Measurements from ENCODE around the gene KLF12. TPM values are rescaled to one million over a fixed set of nuclear protein-coding genes. Genes with fewer than 3 reads are reported as not detected.

The KLF12 gene
- total and polyA plus RNA-seq, 9 of the 15 experiments (the other 6 are each of a cell fraction or from before 2014, with no cell fraction given), result under 0.01 to 0.07 (median 0.05) TPM; not detected in 3

GRCh38 chr13:74153316-74153715 lies 19.1 kb upstream of the KLF12 start:
- DNase-seq (ENCODE audit: extremely low read depth in 1 of 4, low spot score in 3 of 4) (no peak), FAIRE-seq (no peak), ATAC-seq (no peak)
- no TSS peak for BruUV-seq (replicated peaks)
- H3K9ac ChIP-seq (ENCODE audit: insufficient read depth in 1 of 2, low read depth in 2 of 2, low read length in 2 of 2), result no peak overlapping the region
- no peaks in the 10 kb centered on the region for H3K9me1 ChIP-seq (ENCODE audit: control insufficient read depth, insufficient read depth, low read length)
- no peak overlapping the region for H3K4me3 ChIP-seq
- no peaks in the 10 kb centered on the region for H3K27me3 ChIP-seq (ENCODE audit: control insufficient read depth in 2 of 2, insufficient read depth in 2 of 2, low read length in 2 of 2)
- no peaks in the 10 kb centered on the region for H3K9me3 ChIP-seq (replicated peaks; ENCODE audit: control insufficient read depth, insufficient read depth, low read depth, low read length)
- WGBS (ENCODE audit: insufficient coverage, low coverage, missing lambda C conversion rate), result 0% methylated on average over 2 of the region's 2 CpGs
- no peak overlapping the region for H2AFZ ChIP-seq (ENCODE audit: low read depth, low read length)
- H4K20me1 ChIP-seq (replicated peaks; ENCODE audit: control insufficient read depth, insufficient read depth, low read length), result no peaks in the 10 kb centered on the region
- in situ Hi-C loops (cut with MboI) (no loop called here), intact Hi-C loops (cut with micrococcal nuclease) (no loop called here)
- no peaks in the 10 kb centered on the region for H3K79me2 ChIP-seq (ENCODE audit: control insufficient read depth, insufficient read depth, low read length)
- H3K4me1 ChIP-seq (replicated peaks in 1 of 2; ENCODE audit: control insufficient read depth in 2 of 2, insufficient read depth in 2 of 2, low read length in 2 of 2), result no peaks in the 10 kb centered on the region
- ChIA-PET CTCF (ENCODE audit: low intra/inter-chr PET ratio) (no interaction called here), POLR2A (no interaction called here)
- no peak overlapping the region for H3K4me2 ChIP-seq (ENCODE audit: insufficient read depth, low read length)
- H3K36me3 ChIP-seq (ENCODE audit: control insufficient read depth, insufficient read depth, low read length), result no peaks in the 10 kb centered on the region
- TF ChIP-seq, protein P1, sequence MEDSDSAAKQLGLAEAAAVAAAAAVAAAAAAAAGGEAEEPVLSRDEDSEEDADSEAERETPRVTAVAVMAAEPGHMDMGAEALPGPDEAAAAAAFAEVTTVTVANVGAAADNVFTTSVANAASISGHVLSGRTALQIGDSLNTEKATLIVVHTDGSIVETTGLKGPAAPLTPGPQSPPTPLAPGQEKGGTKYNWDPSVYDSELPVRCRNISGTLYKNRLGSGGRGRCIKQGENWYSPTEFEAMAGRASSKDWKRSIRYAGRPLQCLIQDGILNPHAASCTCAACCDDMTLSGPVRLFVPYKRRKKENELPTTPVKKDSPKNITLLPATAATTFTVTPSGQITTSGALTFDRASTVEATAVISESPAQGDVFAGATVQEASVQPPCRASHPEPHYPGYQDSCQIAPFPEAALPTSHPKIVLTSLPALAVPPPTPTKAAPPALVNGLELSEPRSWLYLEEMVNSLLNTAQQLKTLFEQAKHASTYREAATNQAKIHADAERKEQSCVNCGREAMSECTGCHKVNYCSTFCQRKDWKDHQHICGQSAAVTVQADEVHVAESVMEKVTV (CRISPR knock-in tag; IDR thresholded peaks at IDR 0.05), result no peak
- no peak for TF ChIP-seq ZNF699 (CRISPR knock-in tag; IDR thresholded peaks at IDR 0.05; ENCODE audit: insufficient replicate concordance)
- no peak for TF ChIP-seq RBM34 (IDR thresholded peaks at IDR 0.05; ENCODE audit: borderline replicate concordance, insufficient read depth, low read length)
- no peak for TF ChIP-seq PTBP1 (IDR thresholded peaks at IDR 0.05; ENCODE audit: low read depth, low read length)
- TF ChIP-seq, protein P2, sequence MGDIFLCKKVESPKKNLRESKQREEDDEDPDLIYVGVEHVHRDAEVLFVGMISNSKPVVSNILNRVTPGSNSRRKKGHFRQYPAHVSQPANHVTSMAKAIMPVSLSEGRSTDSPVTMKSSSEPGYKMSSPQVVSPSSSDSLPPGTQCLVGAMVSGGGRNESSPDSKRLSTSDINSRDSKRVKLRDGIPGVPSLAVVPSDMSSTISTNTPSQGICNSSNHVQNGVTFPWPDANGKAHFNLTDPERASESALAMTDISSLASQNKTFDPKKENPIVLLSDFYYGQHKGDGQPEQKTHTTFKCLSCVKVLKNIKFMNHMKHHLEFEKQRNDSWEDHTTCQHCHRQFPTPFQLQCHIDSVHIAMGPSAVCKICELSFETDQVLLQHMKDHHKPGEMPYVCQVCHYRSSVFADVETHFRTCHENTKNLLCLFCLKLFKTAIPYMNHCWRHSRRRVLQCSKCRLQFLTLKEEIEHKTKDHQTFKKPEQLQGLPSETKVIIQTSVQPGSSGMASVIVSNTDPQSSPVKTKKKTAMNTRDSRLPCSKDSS (IDR thresholded peaks at IDR 0.05; ENCODE audit: low read depth, partially characterized antibody), result no peak
- TF ChIP-seq, protein P3, sequence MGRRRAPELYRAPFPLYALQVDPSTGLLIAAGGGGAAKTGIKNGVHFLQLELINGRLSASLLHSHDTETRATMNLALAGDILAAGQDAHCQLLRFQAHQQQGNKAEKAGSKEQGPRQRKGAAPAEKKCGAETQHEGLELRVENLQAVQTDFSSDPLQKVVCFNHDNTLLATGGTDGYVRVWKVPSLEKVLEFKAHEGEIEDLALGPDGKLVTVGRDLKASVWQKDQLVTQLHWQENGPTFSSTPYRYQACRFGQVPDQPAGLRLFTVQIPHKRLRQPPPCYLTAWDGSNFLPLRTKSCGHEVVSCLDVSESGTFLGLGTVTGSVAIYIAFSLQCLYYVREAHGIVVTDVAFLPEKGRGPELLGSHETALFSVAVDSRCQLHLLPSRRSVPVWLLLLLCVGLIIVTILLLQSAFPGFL (CRISPR knock-in tag; IDR thresholded peaks at IDR 0.05), result no peak
- TF ChIP-seq ZBTB12 (CRISPR knock-in tag; IDR thresholded peaks at IDR 0.05), result no peak
- no peak for TF ChIP-seq MYC (IDR thresholded peaks at IDR 0.05; ENCODE audit: low read depth, low read length)
- TF ChIP-seq MYC (CRISPR knock-in tag; IDR thresholded peaks at IDR 0.05; ENCODE audit: borderline replicate concordance, low read depth), result no peak
- TF ChIP-seq KAT8 (IDR thresholded peaks at IDR 0.05; ENCODE audit: low read depth), result no peak
- TF ChIP-seq NFE2 (IDR thresholded peaks at IDR 0.05; ENCODE audit: low read depth), result no peak
- TF ChIP-seq SP1 (CRISPR knock-in tag; IDR thresholded peaks at IDR 0.05), result no peak
- TF ChIP-seq RBM22 (IDR thresholded peaks at IDR 0.05; ENCODE audit: low read depth, low read length, poor library complexity, severe bottlenecking), result no peak
- TF ChIP-seq ZNF395 (CRISPR knock-in tag; IDR thresholded peaks at IDR 0.05), result no peak
- no peak overlapping the region for H3K27ac ChIP-seq (ENCODE audit: extremely low read depth, low read depth, low read length)
